Sigmoid colon (tissue), 7 donors: ENCODE data around the gene SDCCAG8. TPM values are rescaled to one million over a fixed set of nuclear protein-coding genes. Genes with fewer than 3 reads are reported as not detected.

Experiments
- DNase-seq: peaks from one replicate; pipeline ENCODE4 v3.0.0-alpha.2; 2019
- H3K27ac ChIP-seq, 4 donors: fragments of 200-600 bp; sonication (generic); one replicate each; pipeline ENCODE4 v1.5.1; 2016 to 2019; ENCODE audit warnings: mild to moderate bottlenecking in 1 of 4
- H3K27me3 ChIP-seq, 3 donors: fragments of 200-600 bp; sonication (generic); one replicate each; pipeline ENCODE4 v1.5.1; 2019; ENCODE audit warnings: mild to moderate bottlenecking in 1 of 3
- H3K36me3 ChIP-seq, 4 donors: fragments of 200-600 bp; sonication (generic); one replicate each; pipeline ENCODE4 v1.5.1; 2016 to 2019
- H3K4me1 ChIP-seq, 4 donors: fragments of 200-600 bp; sonication (generic); one replicate each; pipeline ENCODE4 v1.5.1; 2017 to 2019
- H3K4me3 ChIP-seq, 4 donors: fragments of 200-600 bp; sonication (generic); one replicate each; pipeline ENCODE4 v1.5.1; 2017 to 2019; ENCODE audit warnings: mild to moderate bottlenecking in 2 of 4, moderate library complexity in 1 of 4
- H3K9me3 ChIP-seq, 4 donors: fragments of 200-600 bp in 3 of 4; sonication (generic) in 3 of 4; one replicate each; pipeline versions ENCODE4 v1.5.1 to v1.6.1; 2013 to 2019
- EP300 ChIP-seq, 4 donors: sonication (generic); formaldehyde crosslinking; IDR thresholded peaks; one replicate each; pipeline ENCODE4 v1.6.1; 2017; ENCODE audit warnings: antibody characterized with exemption in 4 of 4
- POLR2A ChIP-seq, 2 donors: fragments of 450-650 bp; IDR thresholded peaks; one replicate each; pipeline ENCODE4 v1.6.1; 2016; ENCODE audit warnings: antibody characterized with exemption in 2 of 2, mild to moderate bottlenecking in 2 of 2, moderate library complexity in 2 of 2
- POLR2AphosphoS5 ChIP-seq, 4 donors: sonication (generic); formaldehyde crosslinking; IDR thresholded peaks; one replicate each; pipeline ENCODE4 v1.6.1; 2017; ENCODE audit warnings: antibody characterized with exemption in 4 of 4
- WGBS, 2 donors: extraction: QIAGEN DNeasy Blood & Tissue Kit; methylation state at CpG; one replicate each; pipeline ENCODE4 v1.1.7; 2013; 5-methylcytosine and 5-hydroxymethylcytosine counted together
- intact Hi-C: fragments of 100-400 bp; cut with DNase I; formaldehyde crosslinking; loops from one replicate; pipeline ENCODE4 v1.15.1; 2023
- polyA plus RNA-seq, 3 donors: library from polyadenylated mRNA; stranded (reverse); fragments of 200-250 nt; gene quantifications; one replicate each; pipeline ENCODE4 v1.2.3, GENCODE V29; 2013
- total RNA-seq, 4 donors: library from RNA; depleted of rRNA; stranded (reverse); fragments of >200 nt; gene quantifications; one replicate each; pipeline ENCODE4 v1.1.0, GENCODE V29; 2016
- TF ChIP-seq, protein P1 (sequence below), 4 experiments: fragments of 450-650 bp in 3 of 4; fragments of 200-600 bp in 1 of 4; IDR thresholded peaks; one replicate each; pipeline ENCODE4 v1.5.1; 2016 to 2019; ENCODE audit warnings: antibody characterized with exemption in 4 of 4, mild to moderate bottlenecking in 3 of 4, moderate library complexity in 2 of 4
- donor health status: healthy with polysubstance abuse.
- donor health status: Bipolar disorder and iron deficiency.
- donor health status: healthy.

SDCCAG8 gene
- total and polyA plus RNA-seq, 7 donors: 15.6 to 49.7 (median 30.3) TPM

DNA sequence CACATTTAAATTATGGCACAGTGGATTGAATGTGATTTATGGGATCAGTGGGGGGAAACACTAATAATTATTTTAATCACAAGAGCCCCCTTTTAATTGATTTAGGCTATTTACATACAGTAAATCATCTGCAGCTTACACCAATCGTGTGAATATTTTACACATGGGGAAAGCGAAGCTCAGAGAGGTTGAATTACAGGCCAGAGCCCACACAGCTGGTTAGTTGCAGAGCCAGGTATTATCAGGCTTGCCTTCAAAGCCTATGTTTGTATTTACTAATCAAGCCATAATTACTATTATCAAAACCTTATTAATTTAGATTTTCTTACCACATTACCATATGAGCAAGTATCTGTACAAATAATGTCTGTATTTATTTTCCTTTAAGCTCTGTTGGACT is 749 bp downstream of the SDCCAG8 start:
- no peaks in the 10 kb centered on the region for H3K27me3 ChIP-seq
- intact Hi-C loops: loop anchor here (5.0 to 10.0 kb wide), 5 partner anchors 588 to 1612 kb away; partner anchors contain the start of genes ADSS2, CHML, COX20 and OPN3
- no peaks in the 10 kb centered on the region for H3K36me3 ChIP-seq
- H3K9me3 ChIP-seq: no peaks in the 10 kb centered on the region
- H3K27ac ChIP-seq: peak overlapping the region; percentile 92 to 97 (median 96)
- 14 to 31% methylated on average over 2 of the region's 2 CpGs for WGBS, 2 donors
- H3K4me3 ChIP-seq: peak overlapping the region; percentile 52 to 99 (median 94)
- TF ChIP-seq POLR2A (IDR thresholded peaks at IDR 0.05) (no peak), POLR2AphosphoS5 (IDR thresholded peaks at IDR 0.05) (no peak), EP300 (IDR thresholded peaks at IDR 0.05) (no peak)
- TF ChIP-seq, protein P1, sequence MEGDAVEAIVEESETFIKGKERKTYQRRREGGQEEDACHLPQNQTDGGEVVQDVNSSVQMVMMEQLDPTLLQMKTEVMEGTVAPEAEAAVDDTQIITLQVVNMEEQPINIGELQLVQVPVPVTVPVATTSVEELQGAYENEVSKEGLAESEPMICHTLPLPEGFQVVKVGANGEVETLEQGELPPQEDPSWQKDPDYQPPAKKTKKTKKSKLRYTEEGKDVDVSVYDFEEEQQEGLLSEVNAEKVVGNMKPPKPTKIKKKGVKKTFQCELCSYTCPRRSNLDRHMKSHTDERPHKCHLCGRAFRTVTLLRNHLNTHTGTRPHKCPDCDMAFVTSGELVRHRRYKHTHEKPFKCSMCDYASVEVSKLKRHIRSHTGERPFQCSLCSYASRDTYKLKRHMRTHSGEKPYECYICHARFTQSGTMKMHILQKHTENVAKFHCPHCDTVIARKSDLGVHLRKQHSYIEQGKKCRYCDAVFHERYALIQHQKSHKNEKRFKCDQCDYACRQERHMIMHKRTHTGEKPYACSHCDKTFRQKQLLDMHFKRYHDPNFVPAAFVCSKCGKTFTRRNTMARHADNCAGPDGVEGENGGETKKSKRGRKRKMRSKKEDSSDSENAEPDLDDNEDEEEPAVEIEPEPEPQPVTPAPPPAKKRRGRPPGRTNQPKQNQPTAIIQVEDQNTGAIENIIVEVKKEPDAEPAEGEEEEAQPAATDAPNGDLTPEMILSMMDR (IDR thresholded peaks at IDR 0.05): no peak
- H3K4me1 ChIP-seq: peaks cover 0 to 39% (median 34%) of the 10 kb centered on the region in 4 donors
- DNase-seq: no peak

DNA sequence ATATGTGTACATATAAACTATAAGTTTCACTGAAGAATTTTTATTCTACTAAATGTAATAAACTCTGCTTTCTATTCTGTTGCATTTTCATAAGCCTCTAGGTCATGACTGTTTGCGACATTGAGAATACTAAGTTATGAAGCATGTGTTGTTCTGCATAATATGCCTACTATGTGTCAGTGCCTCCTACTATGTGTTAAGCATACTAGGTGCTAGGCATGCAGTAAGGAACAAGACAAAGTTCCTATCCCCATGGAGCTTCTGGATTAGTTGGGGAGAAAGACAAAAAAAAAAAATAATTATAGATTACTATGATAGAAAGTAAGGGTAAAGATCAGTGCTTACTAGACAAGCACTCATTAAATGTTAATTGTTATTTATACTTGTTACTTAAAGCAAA is 1.3 kb downstream of the SDCCAG8 start:
- Histone ChIP-seq H3K4me3 (peak overlapping the region in 2 of 4 donors; percentile 91 to 99), H3K4me1 (peaks cover 0 to 33% (median 30%) of the 10 kb centered on the region in 4 donors), H3K9me3 (no peaks in the 10 kb centered on the region), H3K27ac (no peak overlapping the region), H3K27me3 (no peaks in the 10 kb centered on the region), H3K36me3 (no peaks in the 10 kb centered on the region)
- TF ChIP-seq EP300 (IDR thresholded peaks at IDR 0.05) (no peak), POLR2AphosphoS5 (IDR thresholded peaks at IDR 0.05) (no peak), POLR2A (IDR thresholded peaks at IDR 0.05) (no peak)
- TF ChIP-seq, protein P1 (IDR thresholded peaks at IDR 0.05): no peak
- WGBS, 2 donors: 91 to 97% methylated on average over 1 of the region's 1 CpG
- intact Hi-C loops: loop anchor here (5.0 to 10.0 kb wide), 5 partner anchors 588 to 1612 kb away; partner anchors contain the start of genes ADSS2, CHML, COX20 and OPN3
- DNase-seq: no peak

DNA sequence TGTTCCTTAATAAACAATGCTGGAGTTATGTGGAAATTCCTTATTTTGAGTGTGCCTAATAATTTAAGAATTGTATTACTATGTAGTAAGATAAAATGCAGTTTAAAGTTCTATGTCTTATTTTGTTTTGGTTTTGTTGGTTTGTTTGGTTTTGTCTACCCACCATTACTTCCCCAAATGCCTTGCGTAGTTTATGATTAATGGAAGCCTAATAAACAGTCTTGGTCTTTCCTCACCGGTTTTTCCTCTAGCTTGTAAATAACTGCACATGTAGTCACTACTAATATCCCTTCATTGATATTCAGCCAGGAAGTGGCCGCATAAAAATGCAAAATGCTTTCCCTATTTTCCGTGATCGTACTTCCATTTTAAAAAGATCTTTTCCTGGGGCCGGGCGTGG is 2.9 kb downstream of the SDCCAG8 start:
- no peak overlapping the region for H3K4me3 ChIP-seq
- 89 to 92% methylated on average over 7 of the region's 7 CpGs for WGBS, 2 donors
- intact Hi-C loops: loop anchor here (5.0 to 10.0 kb wide), 5 partner anchors 586 to 1614 kb away; partner anchors contain the start of genes ADSS2, CHML, COX20 and OPN3
- no peak for DNase-seq
- no peaks in the 10 kb centered on the region for H3K9me3 ChIP-seq
- no peaks in the 10 kb centered on the region for H3K36me3 ChIP-seq
- no peak overlapping the region for H3K27ac ChIP-seq
- no peak for TF ChIP-seq POLR2AphosphoS5 (IDR thresholded peaks at IDR 0.05)
- TF ChIP-seq POLR2A (IDR thresholded peaks at IDR 0.05): no peak
- no peak for TF ChIP-seq EP300 (IDR thresholded peaks at IDR 0.05)
- TF ChIP-seq, protein P1 (IDR thresholded peaks at IDR 0.05): no peak
- peaks cover 0 to 22% (median 16%) of the 10 kb centered on the region in 4 donors for H3K4me1 ChIP-seq
- H3K27me3 ChIP-seq: no peaks in the 10 kb centered on the region

DNA sequence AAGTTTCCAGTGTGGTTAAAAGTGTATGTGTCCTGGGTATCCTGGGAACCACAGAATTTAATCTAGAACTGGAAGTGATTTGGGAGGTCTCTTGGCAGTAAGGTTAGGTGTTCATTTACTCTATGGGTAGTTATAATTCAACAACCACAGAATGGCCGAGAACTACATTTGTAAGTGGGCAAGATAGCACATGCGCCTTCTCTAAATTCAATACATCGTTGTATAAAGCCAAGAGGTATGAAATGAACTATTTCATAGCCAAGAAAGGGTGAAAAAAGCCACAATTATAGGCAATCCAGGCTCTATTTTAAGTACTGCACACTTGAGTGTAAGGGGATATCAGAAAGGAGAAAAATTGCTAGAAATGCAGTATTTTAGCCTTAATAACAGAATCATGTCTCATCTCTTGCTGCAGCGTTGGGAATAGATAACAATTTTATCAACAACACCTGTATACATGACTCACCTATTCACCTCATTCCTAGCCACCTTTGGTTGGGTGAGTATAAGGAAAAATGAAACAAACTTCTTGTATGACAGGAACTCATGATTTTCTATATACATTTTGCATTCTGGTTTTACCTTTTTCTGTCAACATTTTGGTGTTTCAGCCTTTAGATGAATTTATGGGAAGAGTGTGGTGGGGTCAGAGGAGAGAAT is 4.5 kb downstream of the SDCCAG8 start:
- no peak for DNase-seq
- Histone ChIP-seq H3K4me1 (peaks cover 0 to 33% (median 14%) of the 10 kb centered on the region in 4 donors), H3K27me3 (no peaks in the 10 kb centered on the region), H3K27ac (peak overlapping the region in 1 of 4 donors; percentile 22), H3K4me3 (no peak overlapping the region), H3K9me3 (no peaks in the 10 kb centered on the region), H3K36me3 (no peaks in the 10 kb centered on the region)
- no peak for TF ChIP-seq EP300 (IDR thresholded peaks at IDR 0.05)
- TF ChIP-seq POLR2A (IDR thresholded peaks at IDR 0.05): no peak
- no peak for TF ChIP-seq POLR2AphosphoS5 (IDR thresholded peaks at IDR 0.05)
- TF ChIP-seq, protein P1 (IDR thresholded peaks at IDR 0.05): no peak
- intact Hi-C loops: no loop called here
- WGBS, 2 donors: 65 to 71% methylated on average over 4 of the region's 4 CpGs
